HepG2 (cell line): ENCODE measurements around the gene CNTF.

Experiments
- CTCF ChIP-seq: sonication (generic); formaldehyde crosslinking; IDR thresholded peaks from 2 replicates; pipeline ENCODE4 v1.5.0; 2020; ENCODE audit warnings: mild to moderate bottlenecking, missing genetic modification reagents, moderate library complexity
- EP300 ChIP-seq, 3 experiments: sonication (generic) in 1 of 3; formaldehyde crosslinking in 1 of 3; IDR thresholded peaks; 2 replicates each; pipeline versions ENCODE4 v1.5.1 to v1.6.1; 2011 to 2020; ENCODE audit warnings: low read depth in 2 of 3, low read length in 2 of 3, borderline replicate concordance in 1 of 3, improper control_type of control experiment in 1 of 3, mild to moderate bottlenecking in 1 of 3, missing genetic modification reagents in 1 of 3, moderate library complexity in 1 of 3
- EZH2 ChIP-seq: conservative IDR thresholded peaks from 2 replicates; pipeline ENCODE4 v1.6.1; 2012; ENCODE audit warnings: mild to moderate bottlenecking, low read depth, low read length, moderate library complexity
- FOSL1 ChIP-seq: sonication (generic); formaldehyde crosslinking; IDR thresholded peaks from 2 replicates; pipeline ENCODE4 v1.9.0; 2021; ENCODE audit warnings: missing genetic modification reagents, borderline replicate concordance
- GABPB1 ChIP-seq: IDR thresholded peaks from 2 replicates; pipeline ENCODE4 v1.6.1; 2016; ENCODE audit warnings: mild to moderate bottlenecking, missing genetic modification reagents, moderate library complexity, missing compliant biosample characterization
- GLI4 ChIP-seq: sonication (generic); formaldehyde crosslinking; IDR thresholded peaks from 2 replicates; pipeline ENCODE4 v1.5.1; 2020; ENCODE audit warnings: missing genetic modification reagents, mild to moderate bottlenecking, moderate library complexity, borderline replicate concordance
- MXI1 ChIP-seq: IDR thresholded peaks from 3 replicates; pipeline ENCODE4 v1.6.1; 2012; ENCODE audit warnings: low read depth, low read length, inconsistent platforms, borderline replicate concordance
- NCOA1 ChIP-seq: sonication (generic); formaldehyde crosslinking; IDR thresholded peaks from 2 replicates; pipeline ENCODE4 v1.9.0; 2021; ENCODE audit warnings: missing genetic modification reagents
- NFE2L2 ChIP-seq: fragments of 150-350 bp; IDR thresholded peaks from 2 replicates; pipeline ENCODE4 v1.6.1; 2014; ENCODE audit warnings: low read length
- SKIL ChIP-seq: sonication (generic); formaldehyde crosslinking; IDR thresholded peaks from 2 replicates; pipeline ENCODE4 v1.8.0; 2022; ENCODE audit warnings: missing genetic modification reagents, mild to moderate bottlenecking, moderate library complexity, borderline replicate concordance
- ZBTB40 ChIP-seq, 2 experiments: fragments of 450-650 bp in 1 of 2; sonication (generic) in 1 of 2; formaldehyde crosslinking in 1 of 2; IDR thresholded peaks; 2 replicates each; pipeline versions ENCODE4 v1.6.1 to v1.8.0; 2016 to 2022; ENCODE audit warnings: antibody characterized with exemption in 1 of 2, mild to moderate bottlenecking in 1 of 2, missing genetic modification reagents in 1 of 2
- ZNF609 ChIP-seq: sonication (generic); formaldehyde crosslinking; IDR thresholded peaks from 2 replicates; pipeline ENCODE4 v1.4.0; 2020; ENCODE audit warnings: mild to moderate bottlenecking, missing genetic modification reagents, borderline replicate concordance
- ZNF639 ChIP-seq: conservative IDR thresholded peaks from 2 replicates; pipeline ENCODE4 v1.6.1; 2018; ENCODE audit warnings: missing genetic modification reagents

DNA sequence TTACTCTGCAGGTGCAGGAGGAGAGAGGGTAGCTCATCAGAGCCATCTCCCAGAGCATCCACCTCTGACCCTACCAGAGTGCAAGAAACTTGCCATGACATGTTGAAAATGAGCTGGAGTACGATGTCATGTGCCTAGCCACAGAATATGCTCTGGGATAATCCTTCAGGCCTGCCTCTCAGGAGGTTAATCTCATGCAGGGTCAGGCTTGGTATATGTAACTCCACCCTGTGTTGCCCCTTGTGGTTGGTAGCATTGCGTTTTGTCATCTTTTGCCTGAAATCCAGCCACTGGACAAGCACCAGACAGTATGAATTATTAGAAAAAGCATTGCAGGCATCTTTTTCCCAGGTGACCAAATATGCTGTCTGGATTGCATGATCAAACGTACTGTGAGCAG, 36.2 kb downstream of the CNTF start:
- TF ChIP-seq ZNF639 (CRISPR knock-in tag) (no peak), NFE2L2 (no peak), ZBTB40 (IDR thresholded peaks at IDR 0.05) (no peak), ZBTB40 (CRISPR knock-in tag; IDR thresholded peaks at IDR 0.05) (no peak), GABPB1 (no peak), EZH2 (no peak), CTCF (CRISPR knock-in tag) (no peak), MXI1 (no peak), GLI4 (CRISPR knock-in tag) (no peak), FOSL1 (CRISPR knock-in tag) (no peak), NCOA1 (no peak), ZNF609 (CRISPR knock-in tag) (no peak), SKIL (CRISPR knock-in tag) (no peak), EP300 (IDR thresholded peaks at IDR 0.05; ENCODE audit: low read depth in 2 of 2, low read length in 2 of 2) (no peak), EP300 (CRISPR knock-in tag; IDR thresholded peaks at IDR 0.05; ENCODE audit: borderline replicate concordance) (no peak)
